ENCODE results near the gene ADD2.

ADD2 gene

DNA sequence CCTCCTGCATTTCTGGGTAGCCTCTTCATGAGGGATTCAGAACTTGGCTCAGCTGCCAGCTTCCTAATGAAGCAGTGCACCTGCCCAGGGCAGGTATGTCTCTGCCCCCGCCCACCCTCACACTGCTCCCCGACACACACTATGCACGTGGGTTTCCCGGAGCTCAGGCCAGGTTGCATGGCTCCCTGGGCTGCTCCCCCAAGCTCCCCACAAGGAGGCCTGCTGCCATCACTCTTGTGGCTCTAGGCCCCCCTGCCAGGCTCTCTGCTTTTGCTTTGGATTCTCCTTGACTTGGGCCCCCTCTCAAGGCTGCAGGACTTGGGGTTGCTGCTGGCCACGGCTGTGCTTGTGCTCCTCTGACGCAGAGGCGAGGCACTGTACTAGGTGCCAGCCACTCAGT, 43.6 kb downstream of the ADD2 start:
- DNase-seq (ENCODE audit: low spot score), result no peak

DNA sequence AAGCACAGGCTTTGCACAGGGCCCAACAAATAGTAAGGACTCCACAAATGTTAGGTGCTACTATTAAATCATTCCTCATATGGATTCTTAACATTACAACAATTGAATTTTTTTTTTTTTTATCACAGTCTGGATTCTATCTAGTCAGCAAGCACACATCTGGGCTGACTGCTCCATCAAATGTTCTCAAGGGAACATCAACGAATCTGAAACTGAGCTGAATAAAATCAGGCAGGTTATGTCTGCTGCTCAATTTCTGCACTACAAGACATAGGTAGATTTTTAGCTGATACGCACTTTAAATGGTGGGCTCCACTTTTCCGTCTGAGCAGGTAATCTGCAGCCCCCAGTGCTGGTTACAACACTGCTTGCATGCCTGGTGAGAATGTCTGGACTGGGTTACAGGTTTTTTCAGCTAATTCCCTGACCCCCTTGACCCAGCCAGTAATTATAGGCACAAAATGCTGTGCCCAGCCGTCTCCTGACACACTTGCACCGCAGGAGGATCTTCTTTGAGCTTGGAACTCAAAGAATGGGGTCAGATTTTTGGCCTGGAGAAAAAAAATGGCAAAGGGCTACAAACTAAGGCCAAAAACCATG, 44.6 kb downstream of the ADD2 start:
- no peak for DNase-seq (ENCODE audit: low spot score)

DNA sequence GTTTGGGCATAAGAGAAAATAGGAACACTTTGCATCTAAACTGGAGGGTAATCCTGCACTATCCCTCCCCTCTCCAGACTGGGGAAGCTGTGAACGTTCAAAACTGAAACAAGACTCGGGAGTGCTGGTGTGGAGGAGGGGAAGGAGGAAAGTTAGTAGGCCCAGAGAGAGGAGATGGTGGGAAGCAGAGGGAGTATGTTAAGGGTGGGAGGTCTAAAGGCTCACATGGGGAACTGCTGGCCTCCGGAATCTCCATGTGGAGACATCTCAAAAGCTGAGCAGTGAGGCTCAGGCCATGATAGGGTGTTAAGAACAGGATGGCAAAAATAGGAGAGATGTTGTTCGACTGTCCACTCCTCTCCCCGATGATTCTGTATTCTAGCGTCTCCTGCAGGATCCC, 47.9 kb downstream of the ADD2 start:
- DNase-seq (ENCODE audit: low spot score), result no peak

DNA sequence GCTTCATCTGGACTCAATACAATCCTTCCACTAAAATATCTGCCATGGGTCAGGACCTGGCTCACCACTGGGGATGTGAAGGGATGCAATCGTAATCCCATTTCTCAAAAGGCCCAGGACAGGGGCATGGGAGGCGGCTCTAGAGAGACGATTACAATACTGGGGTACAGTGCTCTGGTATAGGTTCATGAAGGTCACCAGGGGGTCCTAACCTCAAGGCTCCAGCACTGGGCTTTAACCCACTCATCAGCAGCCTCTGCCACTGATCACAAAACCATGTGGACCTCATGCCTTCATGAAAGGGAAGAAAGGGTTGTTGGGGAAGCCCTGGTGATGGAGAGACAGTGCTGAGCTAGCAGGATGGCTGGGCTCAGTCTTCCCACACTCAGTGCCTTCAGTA, 48.8 kb downstream of the ADD2 start:
- no peak for DNase-seq (ENCODE audit: low spot score)

DNA sequence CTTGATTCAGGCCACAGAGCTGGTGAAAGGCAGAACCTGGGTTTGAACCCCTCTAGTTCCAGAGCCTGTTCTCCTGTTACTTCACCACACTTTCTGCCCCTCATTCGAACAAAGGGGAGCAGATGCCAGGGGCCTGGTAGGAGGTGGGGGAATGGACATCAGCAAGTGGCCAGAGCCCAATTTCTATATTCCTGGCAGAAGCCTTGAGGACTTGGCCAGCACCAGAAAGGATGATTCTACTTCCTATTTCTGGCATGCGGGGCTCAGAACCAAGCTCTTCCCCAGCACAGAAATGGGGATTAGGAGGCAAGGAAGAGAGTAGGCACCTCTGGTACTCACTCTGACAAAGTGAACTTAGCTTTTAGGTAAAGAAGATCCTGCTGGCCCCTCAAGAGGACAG, 49.3 kb downstream of the ADD2 start:
- no peak for DNase-seq (ENCODE audit: low spot score)

DNA sequence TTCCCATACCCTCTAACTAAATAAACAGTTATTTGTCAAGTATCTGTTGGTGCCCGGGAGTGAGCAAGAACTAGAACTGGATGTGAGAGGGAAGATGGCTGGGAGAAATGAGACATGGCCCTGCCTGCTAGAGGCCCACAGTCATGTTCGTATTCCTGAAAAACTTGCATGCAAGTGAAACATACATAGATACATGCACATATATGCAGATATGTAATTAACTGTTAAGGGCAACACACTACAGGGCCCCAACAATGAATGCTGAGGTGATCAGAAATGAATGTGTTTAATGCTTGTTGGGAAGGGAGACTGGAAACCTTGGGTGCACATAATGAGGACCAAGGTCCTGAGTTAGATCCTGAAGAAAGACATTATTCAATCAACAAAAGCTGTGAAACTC, 49.8 kb downstream of the ADD2 start:
- no peak for DNase-seq (ENCODE audit: low spot score)

DNA sequence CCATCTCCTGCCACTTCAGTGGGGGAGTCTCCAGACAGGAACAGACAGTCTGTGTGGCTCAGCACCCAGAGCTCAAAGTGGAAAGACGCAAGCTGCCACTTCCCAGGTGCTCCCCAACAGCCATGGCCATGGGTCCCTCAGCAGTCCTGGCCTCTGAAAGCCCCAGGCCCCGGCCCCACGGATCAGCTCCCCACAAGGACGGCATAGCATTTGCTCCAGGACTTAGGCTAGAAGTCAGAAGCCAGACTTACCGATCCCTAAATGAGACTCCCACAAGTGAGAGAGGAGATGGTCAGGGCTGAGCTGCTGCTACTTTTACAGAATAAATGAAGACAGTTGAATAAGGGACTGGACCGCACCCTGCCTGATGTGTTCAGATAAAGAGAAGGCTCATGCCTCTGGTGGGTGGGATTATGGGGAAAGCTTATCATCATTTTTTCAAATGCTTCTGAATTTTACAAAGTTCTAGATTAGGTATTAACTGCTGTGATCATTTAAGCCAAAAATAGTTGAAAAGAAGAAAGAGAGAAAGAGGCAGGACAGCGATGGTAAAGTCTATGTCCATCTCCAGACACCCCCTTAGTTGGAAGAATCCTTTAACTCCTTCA, 50.5 kb downstream of the ADD2 start:
- no peak for DNase-seq (ENCODE audit: low spot score)

DNA sequence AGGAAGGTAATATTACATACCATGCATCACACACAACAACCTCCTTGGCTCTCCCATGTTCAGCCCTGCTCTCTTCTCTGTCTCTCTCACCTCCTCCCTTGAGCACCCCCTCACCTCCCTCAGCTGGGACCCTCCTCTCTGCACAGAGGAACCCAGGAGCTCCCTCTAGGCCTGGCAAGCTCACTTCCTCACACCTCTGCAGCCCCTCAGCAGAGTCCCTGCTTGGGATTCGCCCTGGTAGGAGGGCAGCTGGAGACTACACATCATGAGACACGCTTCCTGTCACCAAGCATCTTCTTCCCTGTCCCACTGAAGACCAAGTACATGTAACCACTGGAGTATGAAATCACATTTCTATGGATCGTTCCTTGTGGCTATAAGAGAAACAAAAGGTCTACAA, 51.0 kb downstream of the ADD2 start:
- no peak for DNase-seq (ENCODE audit: low spot score)

DNA sequence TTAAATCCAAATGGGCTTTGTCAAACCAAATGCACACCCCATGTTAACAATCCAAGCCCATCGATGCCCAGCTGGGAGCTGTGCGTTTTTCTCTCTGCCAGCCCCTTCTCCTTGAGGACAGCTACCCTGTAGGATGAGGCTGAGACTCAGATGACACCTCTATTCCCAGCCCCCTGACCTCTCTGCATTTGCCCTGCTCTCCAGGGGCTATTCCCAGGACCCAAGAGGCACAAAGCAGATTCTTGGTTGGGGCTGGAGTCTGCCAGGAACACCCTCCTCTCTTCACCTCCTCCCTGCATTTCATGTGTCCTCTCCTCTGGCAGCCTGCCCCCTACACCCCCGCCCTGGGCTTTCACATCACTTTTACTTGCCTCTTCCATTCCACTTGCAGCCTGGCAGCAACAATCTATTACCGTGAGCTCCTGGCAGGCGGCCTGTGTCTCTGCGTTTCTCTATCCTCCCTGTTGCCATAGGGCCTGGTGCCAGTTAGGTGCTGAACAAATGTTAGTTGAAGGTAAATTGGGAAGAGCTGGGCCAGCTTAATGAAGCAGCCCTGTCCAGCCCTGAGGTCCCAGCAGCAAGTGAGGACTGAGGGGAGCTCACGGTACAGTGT, 51.8 kb downstream of the ADD2 start:
- no peak for DNase-seq (ENCODE audit: low spot score)

DNA sequence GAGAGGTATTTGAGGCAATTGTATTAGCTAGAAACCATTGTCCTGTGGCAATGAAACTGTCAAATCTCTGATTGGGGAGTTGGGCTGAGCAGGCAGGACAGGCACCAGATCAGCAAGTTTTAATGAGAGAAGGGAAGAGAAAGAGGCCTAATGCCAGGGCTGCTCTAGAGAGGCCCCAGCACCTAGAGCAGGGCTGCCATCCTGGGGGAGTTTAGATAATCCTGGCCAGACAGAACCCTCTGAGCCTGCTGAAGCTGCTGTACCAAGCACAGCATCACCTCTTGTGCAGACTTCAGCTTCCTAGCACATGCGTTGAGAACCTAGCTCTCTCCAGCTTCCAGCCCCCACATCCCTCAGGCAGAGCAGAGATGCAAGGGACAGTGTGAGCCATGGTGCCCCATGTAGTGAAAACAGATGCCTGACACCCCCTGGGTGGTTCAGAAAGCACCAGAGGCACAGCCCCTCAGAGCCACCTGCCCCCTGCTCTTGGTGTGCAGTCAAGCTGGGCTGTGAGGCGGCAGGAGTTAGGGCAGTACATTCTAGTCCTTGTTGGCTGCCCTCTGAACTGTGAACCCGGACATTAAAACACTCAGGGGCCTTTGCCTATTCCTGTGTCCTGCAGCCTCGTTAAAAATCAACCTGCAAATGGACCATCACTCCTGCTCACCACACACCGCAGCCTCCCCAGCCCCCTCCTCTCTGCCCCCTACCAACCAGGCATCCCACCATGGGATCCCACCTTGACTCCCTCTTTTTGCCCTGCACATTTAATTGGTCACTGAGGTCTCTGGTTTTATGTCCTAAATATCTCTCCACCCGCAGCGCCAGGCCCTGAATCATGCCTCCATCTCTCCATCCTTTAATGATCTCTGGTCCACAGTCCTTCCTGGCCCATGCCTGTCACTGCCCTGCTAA, 52.7 kb downstream of the ADD2 start:
- no peak for DNase-seq (ENCODE audit: low spot score)

DNA sequence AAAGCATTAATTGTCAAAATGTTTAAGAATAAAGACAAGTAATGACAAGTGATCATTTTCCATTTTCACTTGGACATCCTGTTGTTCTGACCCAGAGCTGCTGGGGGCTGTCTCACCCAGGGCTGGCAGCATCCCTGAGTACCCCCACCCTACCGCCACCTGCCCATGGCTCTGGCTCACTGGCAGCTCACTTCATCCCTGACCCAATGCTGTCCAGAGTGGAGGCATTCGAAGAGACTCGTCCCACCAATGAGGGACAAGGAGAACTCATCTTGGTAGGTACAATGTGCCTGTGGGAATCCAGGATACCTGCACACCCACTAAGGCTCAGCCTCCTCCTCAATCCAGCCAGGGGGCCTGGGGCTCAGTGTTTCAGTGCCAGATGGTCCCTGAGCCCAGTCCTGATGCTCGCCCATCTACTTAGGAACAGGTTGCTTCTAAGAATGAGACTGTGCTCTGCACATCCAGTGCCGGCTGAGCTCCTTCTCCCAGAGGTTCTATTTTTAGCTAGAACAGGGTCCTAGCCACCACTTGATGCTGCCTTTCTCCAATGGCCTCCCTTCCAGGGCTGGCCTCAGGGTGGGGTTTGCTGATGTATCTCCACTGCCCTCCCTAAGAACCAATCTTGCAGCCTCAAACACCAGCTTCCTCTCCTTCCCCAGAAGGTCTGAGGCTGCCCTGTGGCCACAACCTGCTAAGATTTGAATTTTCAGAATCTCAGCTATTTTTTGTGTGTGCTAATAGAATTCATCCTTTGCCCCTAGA, 53.7 kb downstream of the ADD2 start:
- DNase-seq (ENCODE audit: low spot score), result no peak

DNA sequence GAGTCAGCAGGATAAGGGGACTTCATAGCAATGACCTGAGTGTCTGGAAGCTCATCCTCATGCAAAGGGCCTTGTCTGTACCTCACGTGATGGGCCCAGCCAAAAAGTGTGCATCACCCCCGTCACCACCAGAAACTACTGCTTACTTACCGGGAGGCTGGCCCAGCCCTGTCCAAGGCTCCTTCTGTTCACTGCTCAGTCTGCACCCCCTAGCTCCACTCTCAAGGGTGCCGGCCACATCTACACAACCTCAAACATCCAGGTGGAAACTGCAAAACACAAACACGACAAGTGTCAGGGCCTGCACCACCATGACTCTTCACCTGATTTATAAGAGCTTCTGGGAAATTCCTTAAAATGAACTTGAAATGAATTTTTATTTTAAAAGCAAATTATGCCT, 55.1 kb downstream of the ADD2 start:
- DNase-seq (ENCODE audit: low spot score), result no peak

DNA sequence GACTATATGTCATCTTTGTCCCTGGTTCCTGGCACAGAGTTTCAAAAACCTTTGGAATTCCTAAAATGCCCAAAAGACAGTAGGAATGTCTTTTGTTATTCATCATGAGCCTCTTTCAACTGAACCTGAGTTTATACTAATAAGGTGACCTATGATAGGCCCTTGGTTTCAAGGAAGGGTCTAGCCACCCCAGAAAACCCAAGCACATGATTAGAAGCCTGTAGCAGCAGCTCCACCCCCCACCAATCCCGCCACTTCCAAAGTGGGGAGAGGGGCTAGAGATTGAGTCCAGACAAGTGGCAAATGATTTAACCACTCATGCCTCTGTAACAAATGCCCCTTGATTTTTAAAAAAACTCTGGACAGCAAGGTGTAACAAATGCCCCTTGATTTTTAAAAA, 56.8 kb downstream of the ADD2 start:
- DNase-seq (ENCODE audit: low spot score), result no peak

DNA sequence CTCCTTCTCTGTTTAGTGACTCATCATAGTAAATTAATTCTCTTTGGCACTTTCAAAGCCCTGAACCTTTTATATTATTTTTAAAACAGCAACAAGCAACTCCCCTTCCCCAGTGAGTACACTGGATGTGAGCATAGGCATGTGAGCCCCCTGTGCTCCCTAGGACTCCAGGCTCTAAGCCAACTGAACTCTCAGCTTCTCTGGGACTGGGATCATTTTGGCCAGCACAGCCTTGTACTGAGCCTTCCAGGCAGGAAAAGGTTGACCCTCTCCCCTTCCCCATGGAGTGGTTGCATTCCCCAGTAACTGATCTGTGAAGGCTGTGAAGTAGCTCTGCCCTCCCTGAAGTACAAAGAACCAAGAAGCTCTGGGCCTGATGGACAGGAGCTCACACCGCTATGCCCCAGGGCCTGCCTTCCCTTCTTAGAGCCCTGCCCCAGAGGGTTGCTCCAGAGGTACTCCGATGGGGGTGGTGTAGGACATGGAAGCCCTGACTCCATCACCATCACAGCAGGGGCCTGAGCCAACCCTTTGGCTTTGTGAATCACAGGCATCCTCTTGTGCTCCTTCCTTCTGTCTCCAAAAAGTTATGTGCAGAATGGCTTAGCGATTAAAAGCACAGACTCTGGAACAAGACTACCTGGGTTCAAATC, 57.8 kb downstream of the ADD2 start:
- DNase-seq (ENCODE audit: low spot score), result no peak

DNA sequence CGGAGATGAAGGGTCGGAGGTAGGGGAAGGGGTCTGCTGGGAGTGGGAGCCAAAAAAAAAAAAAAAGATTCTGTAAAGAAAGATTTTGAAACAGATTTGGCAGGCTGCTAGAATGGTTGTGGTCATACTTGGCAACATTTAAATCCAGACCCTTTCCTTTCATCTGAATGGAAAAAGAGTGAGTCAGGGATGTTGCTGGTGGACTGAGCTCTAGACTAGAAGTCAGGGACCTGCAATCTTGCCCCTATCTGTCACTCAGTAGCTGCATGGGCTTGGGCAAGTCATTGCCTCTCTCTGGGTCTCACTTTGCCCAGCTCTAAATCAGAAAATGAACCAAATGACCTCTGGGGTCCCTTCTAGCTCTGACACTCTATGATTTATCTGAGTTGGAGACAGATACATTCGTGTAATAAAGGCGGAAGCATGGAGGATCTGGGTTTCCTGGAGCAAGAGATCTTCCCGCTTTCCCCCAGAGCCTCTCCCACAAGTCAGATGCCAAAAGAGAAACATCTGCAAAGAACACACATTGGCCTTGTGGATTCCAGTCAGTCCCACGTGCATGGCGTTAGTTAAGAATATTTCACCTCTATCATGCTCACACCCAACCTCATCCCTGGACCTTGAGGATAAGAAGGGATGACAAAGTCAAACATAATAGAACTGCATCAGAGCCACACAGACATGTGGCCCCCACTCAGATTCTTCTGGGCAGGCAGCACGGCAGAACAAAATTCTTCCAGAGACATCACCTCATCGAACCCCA, 58.5 kb downstream of the ADD2 start:
- no peak for DNase-seq (ENCODE audit: low spot score)

DNA sequence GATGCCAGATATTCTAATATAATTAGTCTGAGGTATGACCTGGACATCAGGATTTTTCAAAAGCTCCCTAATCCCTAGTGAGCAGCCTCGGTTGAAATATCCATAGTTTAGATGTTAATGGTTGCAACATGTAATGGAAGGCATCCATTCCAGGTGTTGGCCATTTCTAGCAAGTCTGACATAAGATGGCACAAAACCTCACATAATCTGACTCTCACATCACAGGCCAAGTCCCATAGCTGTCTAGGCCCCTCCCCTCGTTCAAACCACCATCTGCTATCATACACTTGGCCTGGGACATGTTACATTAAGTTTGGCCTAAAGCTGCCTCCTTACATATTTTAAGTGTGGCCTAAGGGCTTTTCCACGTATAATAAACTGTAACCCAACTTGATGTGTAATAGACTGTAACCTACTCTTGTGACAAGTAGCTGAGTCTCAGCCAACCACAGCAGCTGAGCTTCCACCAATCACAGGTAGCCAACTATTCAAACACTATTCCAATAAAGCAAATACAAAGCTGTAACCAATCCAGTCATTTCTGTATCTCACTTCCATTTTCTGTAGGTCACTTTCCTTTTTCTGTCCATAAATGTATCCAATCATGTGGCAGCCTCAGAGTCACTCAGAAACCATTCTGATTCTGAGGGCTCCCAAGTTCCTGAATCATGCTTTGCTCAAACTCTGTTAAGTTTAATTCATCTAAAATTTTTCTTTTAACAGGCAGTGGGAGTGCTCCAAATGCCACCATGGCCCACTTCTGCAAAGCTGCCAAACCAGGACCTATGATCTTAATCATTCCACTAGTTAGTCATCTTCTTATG, 59.4 kb downstream of the ADD2 start:
- DNase-seq (ENCODE audit: low spot score), result no peak

DNA sequence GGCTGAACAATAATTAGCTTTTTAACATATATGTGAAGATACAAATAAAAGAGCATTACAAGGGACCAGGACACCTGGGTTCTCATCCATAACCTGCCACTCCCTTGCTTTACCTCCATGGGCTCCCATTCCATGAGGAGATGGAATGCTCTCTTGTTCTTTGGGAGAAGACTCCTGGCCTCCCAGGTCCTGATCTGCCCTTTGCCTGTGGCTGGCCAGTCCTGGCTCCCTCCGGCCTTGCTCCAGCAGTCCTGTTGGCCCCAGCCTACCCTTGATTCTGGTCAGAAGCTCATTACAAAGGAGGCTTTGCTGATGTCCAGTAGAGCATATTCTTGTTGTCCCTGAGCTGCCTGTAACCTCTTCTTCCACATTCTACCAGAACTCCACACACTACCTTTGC, 60.3 kb downstream of the ADD2 start:
- DNase-seq (ENCODE audit: low spot score), result no peak

DNA sequence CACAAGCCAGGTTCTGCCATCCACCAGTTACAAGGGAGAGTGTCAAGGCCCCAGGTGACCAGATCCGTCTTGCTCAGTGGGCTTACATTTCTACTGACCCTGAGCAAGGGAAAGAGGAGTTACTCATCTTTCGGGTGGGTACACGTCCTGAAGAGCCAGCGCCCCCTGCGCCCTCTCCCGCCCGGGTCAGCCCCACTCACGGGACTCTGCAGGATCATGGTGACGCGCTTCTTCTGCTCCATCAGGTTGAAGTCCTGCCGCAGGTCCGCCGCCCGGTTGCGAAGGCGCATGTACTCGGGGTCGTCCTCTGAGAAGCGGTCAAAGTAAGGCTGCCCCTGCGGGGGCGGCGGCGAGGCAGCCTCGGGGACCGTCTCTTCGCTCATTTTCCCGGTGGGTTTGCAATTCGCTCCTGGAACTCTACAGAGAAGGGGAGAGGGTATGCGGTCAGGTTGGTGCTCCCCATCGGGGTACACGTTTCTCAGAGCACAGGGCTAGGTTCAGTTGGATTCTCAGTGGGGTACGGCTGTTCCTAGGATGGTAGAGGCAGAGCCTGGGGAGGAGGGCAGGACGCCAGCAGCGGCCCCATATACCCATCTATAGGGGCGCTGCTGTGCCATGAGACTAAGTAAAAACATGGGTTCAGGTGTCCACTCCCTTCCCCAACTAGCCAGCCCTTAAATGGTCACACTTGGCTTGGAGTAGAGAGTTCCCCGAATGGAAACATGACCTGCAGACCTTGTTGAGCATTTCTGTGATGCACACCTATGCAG, 61.8 kb downstream of the ADD2 start:
- no peak for DNase-seq (ENCODE audit: low spot score)

Measured in SK-N-DZ (cell line).